MCF 10A (cell line): Measurements from ENCODE around the gene CYSLTR2. TPM values are rescaled to one million over a fixed set of nuclear protein-coding genes. Genes with fewer than 3 reads are reported as not detected.
A peak's percentile ranks its signal among the peaks of the same experiment; 100 is the strongest.

Experiments
- Bru-seq: library from RNA; stranded (reverse); fragments of 400-500 nt; gene quantifications from one replicate; lab custom pipeline; 2021; lab: Mats Ljungman, UMichigan
- BruChase-seq, 2 experiments: library from RNA; stranded (reverse); fragments of 400-500 nt; gene quantifications; one replicate each; lab custom pipeline; 2021; lab: Mats Ljungman, UMichigan
- BruUV-seq: library from RNA; stranded (reverse); fragments of 400-500 nt; replicated peaks from 2 replicates; lab custom pipeline; 2021; lab: Mats Ljungman, UMichigan
- CTCF ChIA-PET: fragments of 300-600 bp; sonication (Branson Sonifier 250); formaldehyde crosslinking; extraction: SDS; loops from one replicate; lab custom pipeline; 2021; ENCODE audit warnings: antibody characterized with exemption, inconsistent platforms; lab: Yijun Ruan, JAX
- POLR2A ChIA-PET: fragments of 300-600, 350-650 bp; sonication (Branson Sonifier 250); formaldehyde crosslinking; extraction: SDS; loops from one replicate; lab custom pipeline; 2020; ENCODE audit warnings: antibody characterized with exemption, inconsistent platforms; lab: Yijun Ruan, JAX
- DNase-seq: peaks from one replicate; pipeline ENCODE4 v3.0.0-alpha.2; 2018; ENCODE audit not compliant: unreplicated experiment
- H3K27ac Mint-ChIP-seq: one replicate; pipeline ENCODE4 v1.8.0; 2022; ENCODE audit warnings: mild to moderate bottlenecking, low read depth, mixed read lengths; ENCODE audit not compliant: unreplicated experiment
- H3K27me3 Mint-ChIP-seq: one replicate; pipeline ENCODE4 v1.8.0; 2022; ENCODE audit warnings: mixed read lengths; ENCODE audit not compliant: insufficient read depth, unreplicated experiment
- H3K36me3 Mint-ChIP-seq: one replicate; pipeline ENCODE4 v1.8.0; 2022; ENCODE audit warnings: mild to moderate bottlenecking, moderate library complexity, mixed read lengths; ENCODE audit not compliant: insufficient read depth, unreplicated experiment
- H3K4me1 Mint-ChIP-seq: one replicate; pipeline ENCODE4 v1.8.0; 2022; ENCODE audit warnings: mixed read lengths; ENCODE audit not compliant: insufficient read depth, unreplicated experiment
- H3K4me3 Mint-ChIP-seq: one replicate; pipeline ENCODE4 v1.8.0; 2022; ENCODE audit warnings: mild to moderate bottlenecking, moderate library complexity, mixed read lengths; ENCODE audit not compliant: unreplicated experiment
- H3K9me3 Mint-ChIP-seq: one replicate; pipeline ENCODE4 v1.8.0; 2022; ENCODE audit warnings: mixed read lengths; ENCODE audit not compliant: unreplicated experiment
- CTCF ChIP-seq: fragments of 200-600 bp; IDR thresholded peaks from one replicate; pipeline ENCODE4 v1.8.0; 2022; ENCODE audit warnings: antibody characterized with exemption, mild to moderate bottlenecking; ENCODE audit not compliant: unreplicated experiment
- intact Hi-C: fragments of 100-400 bp; cut with micrococcal nuclease; formaldehyde crosslinking; loops from 2 replicates; pipeline ENCODE4 v1.14.1; 2022
- long read RNA-seq: library from polyadenylated mRNA; stranded (forward); transcript quantifications from one replicate; pipeline ENCODE4 v2.0.0, GENCODE V29; 2022
- total RNA-seq: library from RNA; stranded (reverse); gene quantifications from 2 replicates; pipeline ENCODE4 v1.2.3, GENCODE V29; 2022

CYSLTR2 gene
- not detected in 2 replicates for total RNA-seq
- not detected for Bru-seq, nascent RNA
- not detected for BruChase-seq, experiment 1, labeled RNA remaining after a 6-hour chase
- percentile 2 among the genes with signal in this experiment for BruChase-seq, experiment 2, labeled RNA remaining after a 2-hour chase
- long read RNA-seq: 0 reads

GRCh38 chr13:48653472-48653939 lies at the start of gene CYSLTR2:
Gene CYSLTR2 (plus strand): TSS chr13:48653929. CDS start chr13:48706818, 52,889 bp downstream.
- DNase-seq: no peak
- ChIA-PET POLR2A (no interaction called here), CTCF (no interaction called here)
- no TSS peak for BruUV-seq
- intact Hi-C loops: no loop called here
- H3K9me3 Mint-ChIP-seq: no peaks in the 10 kb centered on the region
- H3K36me3 Mint-ChIP-seq: no peaks in the 10 kb centered on the region
- H3K27me3 Mint-ChIP-seq: peaks cover 21% of the 10 kb centered on the region
- H3K27ac Mint-ChIP-seq: no peak within 1 kb of the TSS
- no peak within 1 kb of the TSS for H3K4me3 Mint-ChIP-seq
- no peak for TF ChIP-seq CTCF
- no peaks in the 10 kb centered on the region for H3K4me1 Mint-ChIP-seq

- ChIA-PET CTCF (interaction anchor here (0.6 kb wide), 1 partner anchor 588 kb away, joined by 3 read pairs; no protein-coding TSS in a partner anchor), POLR2A (no interaction called here)
- intact Hi-C loops: no loop called here
- Mint-ChIP-seq H3K27me3 (no peaks in the 10 kb centered on the region), H3K4me1 (no peaks in the 10 kb centered on the region), H3K9me3 (no peaks in the 10 kb centered on the region), H3K36me3 (no peaks in the 10 kb centered on the region), H3K4me3 (no peak overlapping the region), H3K27ac (no peak overlapping the region)
- TF ChIP-seq CTCF: no peak
- DNase-seq: no peak
- no TSS peak for BruUV-seq
Observed at GRCh38 chr13:48615049-48615448, 38.7 kb upstream of the CYSLTR2 start.

- no peak overlapping the region for H3K27ac Mint-ChIP-seq
- no peak for TF ChIP-seq CTCF
- H3K4me1 Mint-ChIP-seq: no peaks in the 10 kb centered on the region
- intact Hi-C loops: no loop called here
- peaks cover 8% of the 10 kb centered on the region for H3K9me3 Mint-ChIP-seq
- no peak for DNase-seq
- no peaks in the 10 kb centered on the region for H3K36me3 Mint-ChIP-seq
- POLR2A ChIA-PET: no interaction called here
- H3K27me3 Mint-ChIP-seq: no peaks in the 10 kb centered on the region
- no TSS peak for BruUV-seq
- CTCF ChIA-PET: no interaction called here
- no peak overlapping the region for H3K4me3 Mint-ChIP-seq
Observed at GRCh38 chr13:48618937-48619336, 34.8 kb upstream of the CYSLTR2 start.

- ChIA-PET CTCF (no interaction called here), POLR2A (no interaction called here)
- no peak overlapping the region for H3K4me3 Mint-ChIP-seq
- intact Hi-C loops: no loop called here
- no peaks in the 10 kb centered on the region for H3K4me1 Mint-ChIP-seq
- H3K27me3 Mint-ChIP-seq: no peaks in the 10 kb centered on the region
- BruUV-seq: no TSS peak
- no peak overlapping the region for H3K27ac Mint-ChIP-seq
- H3K36me3 Mint-ChIP-seq: no peaks in the 10 kb centered on the region
- no peak for TF ChIP-seq CTCF
- DNase-seq: no peak
- H3K9me3 Mint-ChIP-seq: peaks cover 8% of the 10 kb centered on the region
Observed at GRCh38 chr13:48621056-48621455, 32.7 kb upstream of the CYSLTR2 start.
